Neural cell (in vitro differentiated cells): ENCODE data around the gene SKAP1.
"Not testable (repeated sequence)": the region's sequence is repeated elsewhere in the genome, so short reads cannot be mapped to it uniquely, and the experiment has no call there.

Experiments
- POLR2AphosphoS5 ChIP-seq: IDR thresholded peaks from 2 replicates; pipeline ENCODE4 v1.6.1; 2012
- TF ChIP-seq, protein P1 (sequence below): fragments of 450-650 bp; IDR thresholded peaks from 2 replicates; pipeline ENCODE4 v1.5.1; 2014; ENCODE audit warnings: antibody characterized with exemption, mild to moderate bottlenecking, moderate library complexity; ENCODE audit not compliant: poor library complexity, severe bottlenecking

- TF ChIP-seq, protein P1, sequence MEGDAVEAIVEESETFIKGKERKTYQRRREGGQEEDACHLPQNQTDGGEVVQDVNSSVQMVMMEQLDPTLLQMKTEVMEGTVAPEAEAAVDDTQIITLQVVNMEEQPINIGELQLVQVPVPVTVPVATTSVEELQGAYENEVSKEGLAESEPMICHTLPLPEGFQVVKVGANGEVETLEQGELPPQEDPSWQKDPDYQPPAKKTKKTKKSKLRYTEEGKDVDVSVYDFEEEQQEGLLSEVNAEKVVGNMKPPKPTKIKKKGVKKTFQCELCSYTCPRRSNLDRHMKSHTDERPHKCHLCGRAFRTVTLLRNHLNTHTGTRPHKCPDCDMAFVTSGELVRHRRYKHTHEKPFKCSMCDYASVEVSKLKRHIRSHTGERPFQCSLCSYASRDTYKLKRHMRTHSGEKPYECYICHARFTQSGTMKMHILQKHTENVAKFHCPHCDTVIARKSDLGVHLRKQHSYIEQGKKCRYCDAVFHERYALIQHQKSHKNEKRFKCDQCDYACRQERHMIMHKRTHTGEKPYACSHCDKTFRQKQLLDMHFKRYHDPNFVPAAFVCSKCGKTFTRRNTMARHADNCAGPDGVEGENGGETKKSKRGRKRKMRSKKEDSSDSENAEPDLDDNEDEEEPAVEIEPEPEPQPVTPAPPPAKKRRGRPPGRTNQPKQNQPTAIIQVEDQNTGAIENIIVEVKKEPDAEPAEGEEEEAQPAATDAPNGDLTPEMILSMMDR = not testable (repeated sequence)
- not testable (repeated sequence) for TF ChIP-seq POLR2AphosphoS5
These were observed 92.1 kb downstream of the SKAP1 start for GRCh38 chr17:48337903-48338302.
